Measurements from ENCODE around the gene ZNF184. TPM values are rescaled to one million over a fixed set of nuclear protein-coding genes. Genes with fewer than 3 reads are reported as not detected.
"Not testable (repeated sequence)": the region's sequence is repeated elsewhere in the genome, so short reads cannot be mapped to it uniquely, and the experiment has no call there.

Gene ZNF184
- total RNA-seq, 1 donor from 2014 or later: 3.7 TPM

- ATAC-seq (ENCODE audit: poor library complexity): no peak
- intact Hi-C loops (cut with DNase I): no loop called here
- DNase-seq: no peak
Measured at GRCh38 chr6:27441001-27441400, 31.9 kb downstream of the ZNF184 start.

- no peak for DNase-seq
- no peak for ATAC-seq (ENCODE audit: poor library complexity)
- intact Hi-C loops (cut with DNase I): no loop called here
Measured at GRCh38 chr6:27439371-27439770, 33.5 kb downstream of the ZNF184 start.

GRCh38 chr6:27433714-27434113, 39.2 kb downstream of the ZNF184 start:
- intact Hi-C loops (cut with DNase I): no loop called here
- ATAC-seq (ENCODE audit: poor library complexity) (no peak), DNase-seq (no peak)

GRCh38 chr6:27428966-27429365, 43.9 kb downstream of the ZNF184 start:
- ATAC-seq (ENCODE audit: poor library complexity) (no peak), DNase-seq (no peak)
- intact Hi-C loops (cut with DNase I): no loop called here

GRCh38 chr6:27428502-27428901, 44.4 kb downstream of the ZNF184 start:
- DNase-seq (no peak), ATAC-seq (ENCODE audit: poor library complexity) (no peak)
- intact Hi-C loops (cut with DNase I): no loop called here

GRCh38 chr6:27426045-27426620, 46.8 kb downstream of the ZNF184 start:
- DNase-seq (no peak), ATAC-seq (ENCODE audit: poor library complexity) (no peak)
- intact Hi-C loops (cut with DNase I): no loop called here

GRCh38 chr6:27424851-27425250, 48.1 kb downstream of the ZNF184 start:
- ATAC-seq (ENCODE audit: poor library complexity); intact Hi-C loops (cut with DNase I): not testable (repeated sequence)

GRCh38 chr6:27422651-27423332, 50.1 kb downstream of the ZNF184 start:
- ATAC-seq (ENCODE audit: poor library complexity): no peak
- DNase-seq: no peak
- intact Hi-C loops (cut with DNase I): no loop called here

More at GRCh38 chr6:27424851-27425250, 48.1 kb downstream of the ZNF184 start:
- not testable (repeated sequence) for DNase-seq

- intact Hi-C loops (cut with DNase I): no loop called here
- ATAC-seq (ENCODE audit: poor library complexity): no peak
Measured at GRCh38 chr6:27419363-27419762, 53.5 kb downstream of the ZNF184 start.

GRCh38 chr6:27415898-27416297, 57.0 kb downstream of the ZNF184 start:
- ATAC-seq (ENCODE audit: poor library complexity): no peak
- no peak for DNase-seq
- intact Hi-C loops (cut with DNase I): no loop called here

More at GRCh38 chr6:27419363-27419762, 53.5 kb downstream of the ZNF184 start:
- DNase-seq: no peak

- ATAC-seq (ENCODE audit: poor library complexity) (no peak), DNase-seq (no peak)
- intact Hi-C loops (cut with DNase I): no loop called here
Measured at GRCh38 chr6:27414996-27415395, 57.9 kb downstream of the ZNF184 start.

- DNase-seq: no peak
- ATAC-seq (ENCODE audit: poor library complexity): no peak
- intact Hi-C loops (cut with DNase I): no loop called here
Measured at GRCh38 chr6:27414300-27414699, 58.6 kb downstream of the ZNF184 start.

- no peak for DNase-seq
- no peak for ATAC-seq (ENCODE audit: poor library complexity)
- intact Hi-C loops (cut with DNase I): no loop called here
Measured at GRCh38 chr6:27407153-27407814, 65.6 kb downstream of the ZNF184 start.

- no peak for DNase-seq
- intact Hi-C loops (cut with DNase I): no loop called here
- ATAC-seq (ENCODE audit: poor library complexity): no peak
Measured at GRCh38 chr6:27406085-27406484, 66.8 kb downstream of the ZNF184 start.

- ATAC-seq (ENCODE audit: poor library complexity) (no peak), DNase-seq (no peak)
- intact Hi-C loops (cut with DNase I): no loop called here
Measured at GRCh38 chr6:27400877-27401642, 71.8 kb downstream of the ZNF184 start.

Other genes starting within 250 kb of the ZNF184 start
- gene PRSS16, start 225.4 kb downstream of the ZNF184 start, total RNA-seq: not detected
- not detected for gene POM121L2, start 160.8 kb downstream of the ZNF184 start, total RNA-seq
- gene ZNF391, start 84.3 kb downstream of the ZNF184 start, total RNA-seq: 0.51 TPM

All from Right ventricle myocardium superior (tissue), 1 donor.